AG09319 (cell line): ENCODE measurements around the gene IL32.
"Not testable (repeated sequence)": the region's sequence is repeated elsewhere in the genome, so short reads cannot be mapped to it uniquely, and the experiment has no call there.

ENCODE experiments used
- DNase-seq: peaks from one replicate; pipeline ENCODE4 v3.0.0-alpha.2; 2010; ENCODE audit warnings: low read depth; ENCODE audit errors: extremely low read depth
- CTCF ChIP-seq: IDR thresholded peaks from 2 replicates; pipeline ENCODE4 v1.5.1; 2011; ENCODE audit warnings: low read depth, mild to moderate bottlenecking, inconsistent platforms, low read length, moderate library complexity

Gene IL32

GRCh38 chr16:3062553-3062952 lies 2.9 kb upstream of the IL32 start:
- TF ChIP-seq CTCF = no peak
- no peak for DNase-seq

- no peak for TF ChIP-seq CTCF
- no peak for DNase-seq
Measured at GRCh38 chr16:3063625-3064386, 1.6 kb upstream of the IL32 start.

- TF ChIP-seq CTCF = no peak
- no peak for DNase-seq
Measured at GRCh38 chr16:3065742-3066439, 451 bp downstream of the IL32 start.

GRCh38 chr16:3066440-3066748 lies 954 bp downstream of the IL32 start:
- no peak for DNase-seq
- no peak for TF ChIP-seq CTCF

GRCh38 chr16:3068487-3068886 lies 3.0 kb downstream of the IL32 start:
- DNase-seq = no peak
- TF ChIP-seq CTCF = no peak

- not testable (repeated sequence) for DNase-seq
Measured at GRCh38 chr16:3069146-3069545, 3.7 kb downstream of the IL32 start.

GRCh38 chr16:3070608-3071111 lies 5.2 kb downstream of the IL32 start:
- no peak for TF ChIP-seq CTCF

More at GRCh38 chr16:3070608-3071111, 5.2 kb downstream of the IL32 start:
- DNase-seq = no peak
